ENCODE results near the gene RPUSD3.

The RPUSD3 gene

GRCh38 chr3:9792405-9793160 is 51.2 kb downstream of the RPUSD3 start, which contains the start of the genes ARPC4 and TADA3:
Gene ARPC4, plus strand, starts transcription at chr3:9793082. Its CDS starts 40 bp downstream, at chr3:9793122.
Gene TADA3, minus strand, starts transcription at chr3:9792473. Its CDS starts 1,007 bp downstream, at chr3:9791466.
- Histone ChIP-seq H3K36me3 (ENCODE audit: control insufficient read depth, insufficient read depth, low read length) (peaks cover 16% of the 10 kb centered on the region), H3K4me1 (ENCODE audit: control insufficient read depth, insufficient read depth, low read length) (no peaks in the 10 kb centered on the region), H3K4me3 (ENCODE audit: low read depth, low read length) (peak within 1 kb of the TSS; percentile 99)

GRCh38 chr3:9791790-9792404 is 51.9 kb downstream of the RPUSD3 start:
- no peaks in the 10 kb centered on the region for H3K27me3 ChIP-seq (ENCODE audit: control insufficient read depth, insufficient read depth, low read length)
- H3K9me3 ChIP-seq (ENCODE audit: control insufficient read depth, insufficient read depth, low read length) = no peaks in the 10 kb centered on the region
- peak overlapping the region; percentile 100 for H3K9ac ChIP-seq (ENCODE audit: low read depth, low read length)
- H3K36me3 ChIP-seq (ENCODE audit: control insufficient read depth, insufficient read depth, low read length) = peaks cover 20% of the 10 kb centered on the region
- H3K4me1 ChIP-seq (ENCODE audit: control insufficient read depth, insufficient read depth, low read length) = no peaks in the 10 kb centered on the region
- H3K4me3 ChIP-seq (ENCODE audit: low read depth, low read length) = peak overlapping the region; percentile 99

More at GRCh38 chr3:9792405-9793160, 51.2 kb downstream of the RPUSD3 start, which contains the start of the genes ARPC4 and TADA3:
- Histone ChIP-seq H3K9me3 (ENCODE audit: control insufficient read depth, insufficient read depth, low read length) (no peaks in the 10 kb centered on the region), H3K9ac (ENCODE audit: low read depth, low read length) (peak within 1 kb of the TSS; percentile 100), H3K27me3 (ENCODE audit: control insufficient read depth, insufficient read depth, low read length) (no peaks in the 10 kb centered on the region)

- no peaks in the 10 kb centered on the region for H3K9me3 ChIP-seq (ENCODE audit: control insufficient read depth, insufficient read depth, low read length)
- H3K4me3 ChIP-seq (ENCODE audit: low read depth, low read length) = no peak overlapping the region
- H3K36me3 ChIP-seq (ENCODE audit: control insufficient read depth, insufficient read depth, low read length) = peaks cover 20% of the 10 kb centered on the region
- H3K9ac ChIP-seq (ENCODE audit: low read depth, low read length) = no peak overlapping the region
- H3K4me1 ChIP-seq (ENCODE audit: control insufficient read depth, insufficient read depth, low read length) = no peaks in the 10 kb centered on the region
- no peaks in the 10 kb centered on the region for H3K27me3 ChIP-seq (ENCODE audit: control insufficient read depth, insufficient read depth, low read length)
Measured at GRCh38 chr3:9791127-9791526, 52.7 kb downstream of the RPUSD3 start.

Measured in iPS-15b (cell line).